ENCODE data around the gene GYG1.
"Not testable (repeated sequence)": the region's sequence is repeated elsewhere in the genome, so short reads cannot be mapped to it uniquely, and the experiment has no call there.

Gene GYG1

GRCh38 chr3:148968321-148968720 is 23.0 kb upstream of the GYG1 start:
- H3K36me3 Mint-ChIP-seq (ENCODE audit: low read depth): no peaks in the 10 kb centered on the region
- H3K27ac Mint-ChIP-seq: no peak overlapping the region
- no peaks in the 10 kb centered on the region for H3K9me3 Mint-ChIP-seq
- no peaks in the 10 kb centered on the region for H3K27me3 Mint-ChIP-seq (ENCODE audit: low read depth)
- no peaks in the 10 kb centered on the region for H3K4me1 Mint-ChIP-seq (ENCODE audit: low read depth)
- no peak overlapping the region for H3K4me3 Mint-ChIP-seq

- Mint-ChIP-seq H3K9me3 (no peaks in the 10 kb centered on the region), H3K27me3 (ENCODE audit: low read depth) (no peaks in the 10 kb centered on the region), H3K27ac (no peak overlapping the region), H3K4me1 (ENCODE audit: low read depth) (peaks cover 5% of the 10 kb centered on the region), H3K36me3 (ENCODE audit: low read depth) (no peaks in the 10 kb centered on the region), H3K4me3 (no peak overlapping the region)
These were observed 21.1 kb upstream of the GYG1 start for GRCh38 chr3:148970271-148970670.

- Mint-ChIP-seq H3K9me3 (no peaks in the 10 kb centered on the region), H3K27ac (no peak overlapping the region), H3K36me3 (ENCODE audit: low read depth) (peaks cover 2% of the 10 kb centered on the region), H3K4me1 (ENCODE audit: low read depth) (peaks cover 5% of the 10 kb centered on the region), H3K27me3 (ENCODE audit: low read depth) (no peaks in the 10 kb centered on the region), H3K4me3 (no peak overlapping the region)
These were observed 19.8 kb upstream of the GYG1 start for GRCh38 chr3:148971401-148972163.

GRCh38 chr3:148974726-148975125 is 16.6 kb upstream of the GYG1 start:
- no peak overlapping the region for H3K27ac Mint-ChIP-seq
- no peaks in the 10 kb centered on the region for H3K9me3 Mint-ChIP-seq
- peaks cover 21% of the 10 kb centered on the region for H3K27me3 Mint-ChIP-seq (ENCODE audit: low read depth)
- no peak overlapping the region for H3K4me3 Mint-ChIP-seq
- H3K4me1 Mint-ChIP-seq (ENCODE audit: low read depth): peaks cover 5% of the 10 kb centered on the region
- peaks cover 3% of the 10 kb centered on the region for H3K36me3 Mint-ChIP-seq (ENCODE audit: low read depth)

GRCh38 chr3:148975248-148975647 is 16.1 kb upstream of the GYG1 start:
- Mint-ChIP-seq H3K27ac (no peak overlapping the region), H3K4me3 (no peak overlapping the region), H3K9me3 (no peaks in the 10 kb centered on the region), H3K4me1 (ENCODE audit: low read depth) (peaks cover 5% of the 10 kb centered on the region), H3K36me3 (ENCODE audit: low read depth) (peaks cover 3% of the 10 kb centered on the region), H3K27me3 (ENCODE audit: low read depth) (peaks cover 26% of the 10 kb centered on the region)

GRCh38 chr3:148975696-148976095 is 15.6 kb upstream of the GYG1 start:
- no peak overlapping the region for H3K4me3 Mint-ChIP-seq
- H3K27me3 Mint-ChIP-seq (ENCODE audit: low read depth): peaks cover 29% of the 10 kb centered on the region
- H3K36me3 Mint-ChIP-seq (ENCODE audit: low read depth): peaks cover 3% of the 10 kb centered on the region
- H3K9me3 Mint-ChIP-seq: no peaks in the 10 kb centered on the region
- H3K4me1 Mint-ChIP-seq (ENCODE audit: low read depth): peaks cover 5% of the 10 kb centered on the region
- no peak overlapping the region for H3K27ac Mint-ChIP-seq

GRCh38 chr3:148981273-148981672 is 10.1 kb upstream of the GYG1 start:
- Mint-ChIP-seq H3K4me1 (ENCODE audit: low read depth) (no peaks in the 10 kb centered on the region), H3K27me3 (ENCODE audit: low read depth) (peaks cover 52% of the 10 kb centered on the region), H3K4me3 (no peak overlapping the region), H3K36me3 (ENCODE audit: low read depth) (peaks cover 1% of the 10 kb centered on the region), H3K9me3 (no peaks in the 10 kb centered on the region), H3K27ac (no peak overlapping the region)

- not testable (repeated sequence) for H3K9me3 Mint-ChIP-seq; H3K4me3 Mint-ChIP-seq; H3K27me3 Mint-ChIP-seq (ENCODE audit: low read depth); H3K27ac Mint-ChIP-seq; H3K36me3 Mint-ChIP-seq (ENCODE audit: low read depth)
- peaks cover 16% of the 10 kb centered on the region for H3K4me1 Mint-ChIP-seq (ENCODE audit: low read depth)
These were observed 3.8 kb upstream of the GYG1 start for GRCh38 chr3:148987551-148987950.

- Mint-ChIP-seq H3K36me3 (ENCODE audit: low read depth) (peaks cover 1% of the 10 kb centered on the region), H3K27me3 (ENCODE audit: low read depth) (peaks cover 3% of the 10 kb centered on the region), H3K4me1 (ENCODE audit: low read depth) (peaks cover 24% of the 10 kb centered on the region), H3K4me3 (peak overlapping the region; percentile 80), H3K9me3 (no peaks in the 10 kb centered on the region), H3K27ac (peak overlapping the region; percentile 87)
These were observed 1.1 kb upstream of the GYG1 start for GRCh38 chr3:148990236-148990635.

- Mint-ChIP-seq H3K4me1 (ENCODE audit: low read depth) (peaks cover 30% of the 10 kb centered on the region), H3K9me3 (no peaks in the 10 kb centered on the region), H3K27ac (peak overlapping the region; percentile 73), H3K4me3 (peak overlapping the region; percentile 77), H3K27me3 (ENCODE audit: low read depth) (no peaks in the 10 kb centered on the region), H3K36me3 (ENCODE audit: low read depth) (peaks cover 18% of the 10 kb centered on the region)
These were observed 791 bp downstream of the GYG1 start for GRCh38 chr3:148992027-148992634.

GRCh38 chr3:148992635-148993255 is 1.4 kb downstream of the GYG1 start:
- Mint-ChIP-seq H3K36me3 (ENCODE audit: low read depth) (peaks cover 22% of the 10 kb centered on the region), H3K27me3 (ENCODE audit: low read depth) (no peaks in the 10 kb centered on the region), H3K9me3 (no peaks in the 10 kb centered on the region), H3K4me3 (peak overlapping the region; percentile 77), H3K4me1 (ENCODE audit: low read depth) (peaks cover 32% of the 10 kb centered on the region), H3K27ac (peak overlapping the region; percentile 73)

GRCh38 chr3:148997623-148998022 is 6.3 kb downstream of the GYG1 start:
- Mint-ChIP-seq H3K27me3 (ENCODE audit: low read depth) (no peaks in the 10 kb centered on the region), H3K4me1 (ENCODE audit: low read depth) (peaks cover 47% of the 10 kb centered on the region), H3K27ac (peak overlapping the region; percentile 50), H3K9me3 (no peaks in the 10 kb centered on the region), H3K36me3 (ENCODE audit: low read depth) (peaks cover 49% of the 10 kb centered on the region), H3K4me3 (no peak overlapping the region)

- Mint-ChIP-seq H3K36me3 (ENCODE audit: low read depth) (peaks cover 49% of the 10 kb centered on the region), H3K4me3 (no peak overlapping the region), H3K27ac (peak overlapping the region; percentile 71), H3K27me3 (ENCODE audit: low read depth) (no peaks in the 10 kb centered on the region), H3K4me1 (ENCODE audit: low read depth) (peaks cover 41% of the 10 kb centered on the region), H3K9me3 (no peaks in the 10 kb centered on the region)
These were observed 7.0 kb downstream of the GYG1 start for GRCh38 chr3:148998297-148998696.

- Mint-ChIP-seq H3K36me3 (ENCODE audit: low read depth) (peaks cover 53% of the 10 kb centered on the region), H3K4me1 (ENCODE audit: low read depth) (peaks cover 43% of the 10 kb centered on the region), H3K9me3 (no peaks in the 10 kb centered on the region), H3K27ac (peak overlapping the region; percentile 71), H3K4me3 (peak overlapping the region; percentile 46), H3K27me3 (ENCODE audit: low read depth) (no peaks in the 10 kb centered on the region)
These were observed 7.5 kb downstream of the GYG1 start for GRCh38 chr3:148998715-148999423.
